ENCODE results near the gene PROK2. TPM values are rescaled to one million over a fixed set of nuclear protein-coding genes. Genes with fewer than 3 reads are reported as not detected.
A peak's percentile ranks its signal among the peaks of the same experiment; 100 is the strongest.

PROK2 gene
- total RNA-seq, 1 donor from 2014 or later = not detected

DNA sequence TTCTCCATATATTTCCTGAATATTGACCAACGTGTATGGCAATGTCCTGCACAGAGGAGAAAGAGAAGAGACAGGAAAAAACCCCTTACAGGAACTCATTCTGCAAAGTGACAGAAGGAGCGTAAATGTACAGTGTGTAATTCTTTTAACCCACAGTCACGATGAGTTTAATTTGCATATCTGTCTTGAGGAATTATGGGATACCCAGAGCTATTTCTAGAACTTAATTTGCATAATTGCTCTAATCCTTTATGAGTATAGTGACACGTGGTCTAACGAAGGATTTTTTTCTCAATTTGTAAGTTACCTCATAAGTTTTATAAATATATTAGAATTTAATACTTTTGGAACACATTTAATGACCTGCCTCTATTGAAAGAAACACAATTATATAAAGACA is 21.5 kb downstream of the PROK2 start:
- Histone ChIP-seq H3K27me3 (ENCODE audit: control insufficient read depth, insufficient read depth, low read length) (peaks cover 2% of the 10 kb centered on the region), H3K4me3 (ENCODE audit: low read depth, low read length) (no peak overlapping the region), H3K36me3 (ENCODE audit: control insufficient read depth, insufficient read depth, low read length) (no peaks in the 10 kb centered on the region)
- DNase-seq (ENCODE audit: low read depth) (no peak), FAIRE-seq (no peak)
- TF ChIP-seq, protein P1, sequence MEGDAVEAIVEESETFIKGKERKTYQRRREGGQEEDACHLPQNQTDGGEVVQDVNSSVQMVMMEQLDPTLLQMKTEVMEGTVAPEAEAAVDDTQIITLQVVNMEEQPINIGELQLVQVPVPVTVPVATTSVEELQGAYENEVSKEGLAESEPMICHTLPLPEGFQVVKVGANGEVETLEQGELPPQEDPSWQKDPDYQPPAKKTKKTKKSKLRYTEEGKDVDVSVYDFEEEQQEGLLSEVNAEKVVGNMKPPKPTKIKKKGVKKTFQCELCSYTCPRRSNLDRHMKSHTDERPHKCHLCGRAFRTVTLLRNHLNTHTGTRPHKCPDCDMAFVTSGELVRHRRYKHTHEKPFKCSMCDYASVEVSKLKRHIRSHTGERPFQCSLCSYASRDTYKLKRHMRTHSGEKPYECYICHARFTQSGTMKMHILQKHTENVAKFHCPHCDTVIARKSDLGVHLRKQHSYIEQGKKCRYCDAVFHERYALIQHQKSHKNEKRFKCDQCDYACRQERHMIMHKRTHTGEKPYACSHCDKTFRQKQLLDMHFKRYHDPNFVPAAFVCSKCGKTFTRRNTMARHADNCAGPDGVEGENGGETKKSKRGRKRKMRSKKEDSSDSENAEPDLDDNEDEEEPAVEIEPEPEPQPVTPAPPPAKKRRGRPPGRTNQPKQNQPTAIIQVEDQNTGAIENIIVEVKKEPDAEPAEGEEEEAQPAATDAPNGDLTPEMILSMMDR (IDR thresholded peaks at IDR 0.05; ENCODE audit: insufficient read depth, low read length, severe bottlenecking) = no peak

DNA sequence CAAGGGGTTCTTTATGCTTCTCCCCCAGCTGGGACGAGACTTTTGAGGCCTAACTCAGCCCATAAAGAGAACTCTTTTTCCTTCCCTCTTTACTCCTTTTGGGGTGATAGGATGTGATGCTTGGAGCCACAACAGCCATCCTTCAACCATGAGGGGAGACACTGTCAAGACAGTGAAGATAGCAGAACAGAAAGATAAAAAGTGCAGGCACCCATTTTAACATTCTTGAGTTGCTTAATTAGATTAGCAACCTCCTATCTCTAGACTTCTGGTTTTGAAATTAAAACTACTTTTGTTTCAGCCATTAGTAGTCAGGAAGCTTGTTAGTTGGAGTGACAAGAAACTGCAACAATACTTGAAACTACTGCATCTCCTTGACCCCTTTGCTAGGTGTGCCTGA is 24.8 kb downstream of the PROK2 start:
- Histone ChIP-seq H3K27me3 (ENCODE audit: control insufficient read depth, insufficient read depth, low read length) (peaks cover 4% of the 10 kb centered on the region), H3K36me3 (ENCODE audit: control insufficient read depth, insufficient read depth, low read length) (no peaks in the 10 kb centered on the region), H3K4me3 (ENCODE audit: low read depth, low read length) (no peak overlapping the region)
- DNase-seq (ENCODE audit: low read depth) (no peak), FAIRE-seq (no peak)
- TF ChIP-seq, protein P1 (IDR thresholded peaks at IDR 0.05; ENCODE audit: insufficient read depth, low read length, severe bottlenecking) = no peak

DNA sequence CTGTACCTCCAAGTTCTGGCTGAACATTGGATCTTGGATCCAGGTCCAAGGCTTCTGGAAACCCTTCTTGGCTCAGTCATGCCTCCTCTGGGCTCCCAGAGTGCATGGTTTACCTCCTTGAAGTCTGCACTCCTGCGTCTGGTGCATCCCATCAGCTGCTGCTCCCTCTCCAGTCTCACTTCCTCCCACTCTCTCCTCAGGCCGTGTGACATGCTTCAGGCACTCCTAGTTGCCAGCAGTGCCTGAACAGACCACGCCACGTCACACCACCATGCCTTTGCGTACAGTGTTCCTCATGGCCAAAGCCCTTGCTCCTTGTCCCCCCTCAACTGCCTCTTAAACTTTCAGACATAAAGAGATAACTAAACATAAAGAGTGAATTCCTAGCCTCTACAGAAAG is 25.5 kb downstream of the PROK2 start:
- peaks cover 7% of the 10 kb centered on the region for H3K27me3 ChIP-seq (ENCODE audit: control insufficient read depth, insufficient read depth, low read length)
- TF ChIP-seq, protein P1 (IDR thresholded peaks at IDR 0.05; ENCODE audit: insufficient read depth, low read length, severe bottlenecking) = no peak
- peak; percentile 72 for FAIRE-seq
- H3K4me3 ChIP-seq (ENCODE audit: low read depth, low read length) = no peak overlapping the region
- no peaks in the 10 kb centered on the region for H3K36me3 ChIP-seq (ENCODE audit: control insufficient read depth, insufficient read depth, low read length)
- no peak for DNase-seq (ENCODE audit: low read depth)

DNA sequence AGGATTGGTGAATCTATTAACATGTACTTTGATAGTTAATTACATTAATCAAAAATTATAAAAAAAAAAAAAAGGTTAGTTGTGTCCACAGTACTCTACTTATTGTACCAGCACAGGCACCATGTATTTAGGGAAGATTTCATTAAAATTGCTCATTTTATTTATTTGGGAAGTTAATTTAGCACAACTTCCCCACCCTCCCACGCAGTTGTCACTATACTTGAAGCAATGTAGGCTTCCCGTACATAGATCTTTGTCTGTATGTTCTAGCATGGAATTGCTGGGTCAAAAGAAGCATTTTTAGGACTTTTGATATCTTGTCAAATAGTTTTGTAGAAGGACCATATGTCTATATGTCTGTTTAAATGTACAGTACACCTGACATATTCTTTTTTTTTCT is 26.9 kb downstream of the PROK2 start:
- Histone ChIP-seq H3K36me3 (ENCODE audit: control insufficient read depth, insufficient read depth, low read length) (no peaks in the 10 kb centered on the region), H3K27me3 (ENCODE audit: control insufficient read depth, insufficient read depth, low read length) (peaks cover 8% of the 10 kb centered on the region), H3K4me3 (ENCODE audit: low read depth, low read length) (no peak overlapping the region)
- TF ChIP-seq, protein P1 (IDR thresholded peaks at IDR 0.05; ENCODE audit: insufficient read depth, low read length, severe bottlenecking) = no peak
- DNase-seq (ENCODE audit: low read depth) (no peak), FAIRE-seq (no peak)

DNA sequence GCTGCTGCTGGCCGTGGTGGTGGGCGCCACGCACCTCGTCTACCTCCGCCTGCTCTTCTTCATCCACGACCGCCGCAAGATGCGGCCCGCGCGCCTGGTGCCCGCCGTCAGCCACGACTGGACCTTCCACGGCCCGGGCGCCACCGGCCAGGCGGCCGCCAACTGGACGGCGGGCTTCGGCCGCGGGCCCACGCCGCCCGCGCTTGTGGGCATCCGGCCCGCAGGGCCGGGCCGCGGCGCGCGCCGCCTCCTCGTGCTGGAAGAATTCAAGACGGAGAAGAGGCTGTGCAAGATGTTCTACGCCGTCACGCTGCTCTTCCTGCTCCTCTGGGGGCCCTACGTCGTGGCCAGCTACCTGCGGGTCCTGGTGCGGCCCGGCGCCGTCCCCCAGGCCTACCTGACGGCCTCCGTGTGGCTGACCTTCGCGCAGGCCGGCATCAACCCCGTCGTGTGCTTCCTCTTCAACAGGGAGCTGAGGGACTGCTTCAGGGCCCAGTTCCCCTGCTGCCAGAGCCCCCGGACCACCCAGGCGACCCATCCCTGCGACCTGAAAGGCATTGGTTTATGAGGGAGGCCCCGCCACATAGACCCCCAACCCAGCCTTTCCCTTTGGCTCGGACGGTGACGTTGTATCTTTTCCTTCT is 30.2 kb downstream of the PROK2 start:
- Histone ChIP-seq H3K4me3 (ENCODE audit: low read depth, low read length) (no peak overlapping the region), H3K36me3 (ENCODE audit: control insufficient read depth, insufficient read depth, low read length) (no peaks in the 10 kb centered on the region), H3K27me3 (ENCODE audit: control insufficient read depth, insufficient read depth, low read length) (peaks cover 12% of the 10 kb centered on the region)
- DNase-seq (ENCODE audit: low read depth) (no peak), FAIRE-seq (no peak)
- TF ChIP-seq, protein P1 (IDR thresholded peaks at IDR 0.05; ENCODE audit: insufficient read depth, low read length, severe bottlenecking) = no peak

All from bronchial epithelial cell (primary cell).